C4-2B (cell line): ENCODE results near the gene ZDHHC9.

Experiments used
- ZFX ChIP-seq: fragments of 450-650 bp; IDR thresholded peaks from 2 replicates; pipeline ENCODE4 v1.6.1; 2017
- TF ChIP-seq, protein P1 (sequence below): fragments of 450-650 bp; conservative IDR thresholded peaks from 2 replicates; pipeline ENCODE4 v1.5.1; 2017; ENCODE audit warnings: mild to moderate bottlenecking

DNA sequence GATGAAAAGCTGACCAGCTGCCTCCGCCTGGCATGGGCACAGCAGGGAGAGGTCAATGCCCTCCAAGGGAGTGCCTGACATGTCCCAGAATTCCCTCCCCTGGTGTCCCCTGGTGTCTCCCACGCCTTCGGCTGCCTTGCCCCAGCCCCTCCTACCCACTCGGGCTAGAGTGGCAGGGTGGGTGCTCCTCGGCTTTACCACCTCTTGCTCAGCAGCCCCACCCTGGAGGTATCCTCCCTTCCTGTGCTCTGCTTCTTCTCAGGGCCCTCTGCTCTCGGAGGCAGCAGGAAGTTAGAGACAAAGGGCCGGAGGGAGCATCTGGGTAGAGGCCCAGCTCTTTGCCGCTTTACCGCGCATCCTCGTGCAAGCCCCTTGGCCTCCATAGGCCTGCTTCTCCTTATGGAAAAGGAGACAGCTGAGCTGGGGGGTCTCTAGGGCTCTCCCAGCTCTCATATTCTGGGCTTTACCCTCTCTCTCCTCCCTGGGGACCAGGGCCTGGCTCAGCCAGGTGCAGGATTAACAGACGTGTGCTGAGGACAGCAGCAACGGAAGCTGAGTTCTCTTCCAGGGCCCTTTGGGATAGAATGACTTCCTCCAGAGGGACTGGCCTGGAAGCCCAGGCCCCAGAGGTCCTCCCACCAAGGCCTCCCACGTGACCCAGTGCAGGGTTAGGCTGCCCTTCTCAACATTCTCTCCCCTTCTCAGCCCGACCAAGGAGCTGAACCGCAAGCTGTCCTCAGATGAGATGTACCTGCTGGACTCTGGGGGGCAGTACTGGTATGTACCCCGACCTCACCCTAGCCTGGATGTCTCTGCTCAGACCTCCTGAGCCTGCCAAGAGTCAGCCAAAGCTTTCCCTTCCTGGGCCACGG lies 87.7 kb downstream of the ZDHHC9 start:
- no peak for TF ChIP-seq ZFX
- TF ChIP-seq, protein P1, sequence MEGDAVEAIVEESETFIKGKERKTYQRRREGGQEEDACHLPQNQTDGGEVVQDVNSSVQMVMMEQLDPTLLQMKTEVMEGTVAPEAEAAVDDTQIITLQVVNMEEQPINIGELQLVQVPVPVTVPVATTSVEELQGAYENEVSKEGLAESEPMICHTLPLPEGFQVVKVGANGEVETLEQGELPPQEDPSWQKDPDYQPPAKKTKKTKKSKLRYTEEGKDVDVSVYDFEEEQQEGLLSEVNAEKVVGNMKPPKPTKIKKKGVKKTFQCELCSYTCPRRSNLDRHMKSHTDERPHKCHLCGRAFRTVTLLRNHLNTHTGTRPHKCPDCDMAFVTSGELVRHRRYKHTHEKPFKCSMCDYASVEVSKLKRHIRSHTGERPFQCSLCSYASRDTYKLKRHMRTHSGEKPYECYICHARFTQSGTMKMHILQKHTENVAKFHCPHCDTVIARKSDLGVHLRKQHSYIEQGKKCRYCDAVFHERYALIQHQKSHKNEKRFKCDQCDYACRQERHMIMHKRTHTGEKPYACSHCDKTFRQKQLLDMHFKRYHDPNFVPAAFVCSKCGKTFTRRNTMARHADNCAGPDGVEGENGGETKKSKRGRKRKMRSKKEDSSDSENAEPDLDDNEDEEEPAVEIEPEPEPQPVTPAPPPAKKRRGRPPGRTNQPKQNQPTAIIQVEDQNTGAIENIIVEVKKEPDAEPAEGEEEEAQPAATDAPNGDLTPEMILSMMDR: no peak
